Right lobe of liver (tissue), 4 donors: ENCODE measurements around the gene EFNA5.

ENCODE experiments used
- CTCF ChIP-seq, 4 donors: fragments of 200-600 bp in 3 of 4; fragments of 450-650 bp in 1 of 4; IDR thresholded peaks; one replicate each; pipeline versions ENCODE4 v1.5.1 to v1.8.0; 2016 to 2022; ENCODE audit warnings: antibody characterized with exemption in 4 of 4, mild to moderate bottlenecking in 2 of 4
- POLR2A ChIP-seq: fragments of 450-650 bp; IDR thresholded peaks from one replicate; pipeline ENCODE4 v1.6.1; 2017; ENCODE audit warnings: antibody characterized with exemption, mild to moderate bottlenecking
- donor health status: DM: no; HTN: no; CAD: no.
- donor health status: DM: no; HTN: no; CAD: no.
- donor health status: DM: no; HTN: yes; CAD: no.

- no peak for TF ChIP-seq POLR2A
- no peak for TF ChIP-seq CTCF (IDR thresholded peaks at IDR 0.05)
Measured at GRCh38 chr5:107696498-107696897, 25.8 kb upstream of the EFNA5 start.
